Measurements from ENCODE around the gene HNRNPUL2. TPM values are rescaled to one million over a fixed set of nuclear protein-coding genes. Genes with fewer than 3 reads are reported as not detected.
A peak's percentile ranks its signal among the peaks of the same experiment; 100 is the strongest.

HNRNPUL2 gene
- total RNA-seq, 1 donor from 2014 or later: 52.5 TPM

GRCh38 chr11:62689421-62690183 is 37.7 kb downstream of the HNRNPUL2 start, which contains the start of gene LRRN4CL:
Gene LRRN4CL (minus strand): TSS chr11:62689530. CDS start chr11:62688508, 1,022 bp downstream.
- TF ChIP-seq CTCF (IDR thresholded peaks at IDR 0.05): no peak
- Mint-ChIP-seq H3K4me3 (ENCODE audit: unreplicated experiment) (peak within 1 kb of the TSS; percentile 32), H3K9me3 (ENCODE audit: unreplicated experiment) (no peaks in the 10 kb centered on the region), H3K27ac (ENCODE audit: unreplicated experiment) (peak within 1 kb of the TSS; percentile 63), H3K27me3 (ENCODE audit: unreplicated experiment) (no peaks in the 10 kb centered on the region), H3K4me1 (ENCODE audit: unreplicated experiment) (peaks cover 9% of the 10 kb centered on the region), H3K36me3 (ENCODE audit: unreplicated experiment) (peaks cover 19% of the 10 kb centered on the region)
- no peak for DNase-seq (ENCODE audit: extremely low spot score, unreplicated experiment)

- Mint-ChIP-seq H3K4me3 (ENCODE audit: unreplicated experiment) (no peak overlapping the region), H3K27me3 (ENCODE audit: unreplicated experiment) (no peaks in the 10 kb centered on the region), H3K36me3 (ENCODE audit: unreplicated experiment) (peaks cover 19% of the 10 kb centered on the region), H3K27ac (ENCODE audit: unreplicated experiment) (no peak overlapping the region), H3K9me3 (ENCODE audit: unreplicated experiment) (no peaks in the 10 kb centered on the region), H3K4me1 (ENCODE audit: unreplicated experiment) (peaks cover 9% of the 10 kb centered on the region)
- DNase-seq (ENCODE audit: extremely low spot score, unreplicated experiment): no peak
- no peak for TF ChIP-seq CTCF (IDR thresholded peaks at IDR 0.05)
These were observed 38.8 kb downstream of the HNRNPUL2 start for GRCh38 chr11:62688491-62688890.

- Mint-ChIP-seq H3K36me3 (ENCODE audit: unreplicated experiment) (peaks cover 16% of the 10 kb centered on the region), H3K27me3 (ENCODE audit: unreplicated experiment) (no peaks in the 10 kb centered on the region), H3K4me3 (ENCODE audit: unreplicated experiment) (no peak overlapping the region), H3K27ac (ENCODE audit: unreplicated experiment) (no peak overlapping the region), H3K9me3 (ENCODE audit: unreplicated experiment) (no peaks in the 10 kb centered on the region), H3K4me1 (ENCODE audit: unreplicated experiment) (peaks cover 9% of the 10 kb centered on the region)
- no peak for DNase-seq (ENCODE audit: extremely low spot score, unreplicated experiment)
- TF ChIP-seq CTCF (IDR thresholded peaks at IDR 0.05): no peak
These were observed 39.5 kb downstream of the HNRNPUL2 start for GRCh38 chr11:62687508-62688396.

- no peak overlapping the region for H3K4me3 Mint-ChIP-seq (ENCODE audit: unreplicated experiment)
- no peak for TF ChIP-seq CTCF (IDR thresholded peaks at IDR 0.05)
- H3K36me3 Mint-ChIP-seq (ENCODE audit: unreplicated experiment): peaks cover 4% of the 10 kb centered on the region
- peaks cover 26% of the 10 kb centered on the region for H3K4me1 Mint-ChIP-seq (ENCODE audit: unreplicated experiment)
- H3K9me3 Mint-ChIP-seq (ENCODE audit: unreplicated experiment): no peaks in the 10 kb centered on the region
- H3K27ac Mint-ChIP-seq (ENCODE audit: unreplicated experiment): no peak overlapping the region
- DNase-seq (ENCODE audit: extremely low spot score, unreplicated experiment): no peak
- no peaks in the 10 kb centered on the region for H3K27me3 Mint-ChIP-seq (ENCODE audit: unreplicated experiment)
These were observed 44.7 kb downstream of the HNRNPUL2 start for GRCh38 chr11:62682518-62682917.

- Mint-ChIP-seq H3K27ac (ENCODE audit: unreplicated experiment) (peak overlapping the region; percentile 70), H3K27me3 (ENCODE audit: unreplicated experiment) (no peaks in the 10 kb centered on the region), H3K9me3 (ENCODE audit: unreplicated experiment) (no peaks in the 10 kb centered on the region), H3K4me3 (ENCODE audit: unreplicated experiment) (no peak overlapping the region), H3K36me3 (ENCODE audit: unreplicated experiment) (peaks cover 14% of the 10 kb centered on the region), H3K4me1 (ENCODE audit: unreplicated experiment) (peaks cover 35% of the 10 kb centered on the region)
- no peak for DNase-seq (ENCODE audit: extremely low spot score, unreplicated experiment)
- peak; percentile 64 for TF ChIP-seq CTCF (IDR thresholded peaks at IDR 0.05)
These were observed 46.4 kb downstream of the HNRNPUL2 start for GRCh38 chr11:62680825-62681240.

Data from osteocyte (in vitro differentiated cells).